Activated CD4-positive, alpha-beta T cell treated with anti-CD3 and anti-CD28 coated beads, Interleukin-2, Interleukin-4, amounts not matched to agents 100 ng/mL and 50 ng/mL, durations not matched to agents 16 hours and 8 hours (primary cell): Measurements from ENCODE around the gene SNPH.
"Not testable (repeated sequence)": the region's sequence is repeated elsewhere in the genome, so short reads cannot be mapped to it uniquely, and the experiment has no call there.

Experiments used
- DNase-seq: peaks from one replicate; pipeline ENCODE4 v3.0.0-alpha.2; 2020; ENCODE audit warnings: low spot score

Gene SNPH

GRCh38 chr20:1266167-1266973 is at the start of gene SNPH:
Gene SNPH (plus strand): TSS chr20:1266294. CDS start chr20:1296240, 29,946 bp downstream.
- DNase-seq = peak; percentile 73

GRCh38 chr20:1216527-1217427 is 49.3 kb upstream of the SNPH start:
- not testable (repeated sequence) for DNase-seq

DNA sequence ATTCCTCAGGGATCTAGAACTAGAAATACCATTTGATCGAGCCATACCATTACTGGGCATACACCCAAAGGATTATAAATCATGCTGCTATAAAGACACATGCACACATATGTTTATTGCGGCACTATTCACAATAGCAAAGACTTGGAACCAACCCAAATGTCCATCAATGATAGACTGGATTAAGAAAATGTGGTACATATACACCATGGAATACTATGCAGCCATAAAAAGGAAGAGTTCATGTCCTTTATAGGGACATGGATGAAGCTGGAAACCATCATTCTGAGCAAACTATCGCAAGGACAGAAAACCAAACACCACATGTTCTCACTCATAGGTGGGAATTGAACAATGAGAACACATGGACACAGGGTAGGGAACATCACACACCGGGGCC is 43.3 kb upstream of the SNPH start:
- not testable (repeated sequence) for DNase-seq

DNA sequence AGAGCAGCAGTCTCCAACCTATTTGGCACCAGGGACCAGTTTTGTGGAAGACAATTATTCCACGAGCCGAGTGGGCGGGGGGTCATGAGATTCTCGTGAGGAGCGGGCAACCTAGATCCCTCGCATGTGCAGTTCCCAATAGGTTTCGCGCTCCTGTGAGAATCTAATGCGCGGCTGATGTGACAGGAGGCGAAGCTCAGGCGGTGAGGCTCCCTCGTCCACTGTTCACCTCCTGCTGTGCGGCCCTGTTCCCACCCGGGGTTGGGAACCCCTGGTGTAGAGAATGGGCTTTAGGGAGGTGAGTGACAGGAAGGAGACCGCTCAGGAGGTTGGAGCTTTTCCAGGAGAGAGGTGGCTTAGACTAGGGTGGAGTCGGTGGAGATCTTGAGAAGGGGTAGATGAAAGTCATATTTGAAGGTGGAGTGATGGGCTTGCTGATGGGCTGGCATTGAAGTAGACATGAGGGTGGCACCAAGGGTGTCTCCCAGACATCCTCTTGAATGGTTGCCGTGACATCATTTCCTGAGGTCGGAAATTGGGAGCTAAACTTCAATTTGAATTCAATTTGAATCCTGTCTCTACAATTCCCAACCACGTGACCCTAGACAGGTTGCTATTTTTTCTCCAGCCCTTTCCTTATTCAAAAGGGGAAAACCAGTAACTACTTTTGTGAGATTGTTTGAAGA is 41.7 kb upstream of the SNPH start:
- DNase-seq = no peak

DNA sequence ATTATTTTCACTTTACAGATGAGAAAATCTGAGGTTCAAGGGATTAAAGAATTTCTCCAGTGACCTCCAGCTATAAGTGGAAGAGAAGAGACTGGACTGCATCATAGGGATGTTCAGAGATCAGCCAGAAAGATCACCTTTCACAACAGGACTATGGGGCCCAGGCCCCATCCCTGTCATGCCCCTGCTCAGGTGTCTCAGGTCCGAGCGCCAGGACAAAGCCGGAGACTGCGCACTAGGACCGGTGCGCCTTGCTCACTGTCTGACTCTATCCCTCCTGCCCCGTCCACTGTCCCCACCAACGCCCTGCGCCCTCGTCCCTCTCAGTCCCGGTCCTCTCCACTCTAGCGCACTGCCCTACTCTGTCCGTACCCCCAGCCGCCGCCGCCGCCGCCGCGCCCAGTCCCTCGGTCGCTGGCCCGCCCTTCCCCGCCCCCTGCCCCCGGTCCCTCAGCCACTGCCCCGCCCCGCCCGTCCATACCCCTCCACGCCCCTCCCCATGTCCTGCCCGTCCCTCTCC is 40.8 kb upstream of the SNPH start:
- DNase-seq = no peak

DNA sequence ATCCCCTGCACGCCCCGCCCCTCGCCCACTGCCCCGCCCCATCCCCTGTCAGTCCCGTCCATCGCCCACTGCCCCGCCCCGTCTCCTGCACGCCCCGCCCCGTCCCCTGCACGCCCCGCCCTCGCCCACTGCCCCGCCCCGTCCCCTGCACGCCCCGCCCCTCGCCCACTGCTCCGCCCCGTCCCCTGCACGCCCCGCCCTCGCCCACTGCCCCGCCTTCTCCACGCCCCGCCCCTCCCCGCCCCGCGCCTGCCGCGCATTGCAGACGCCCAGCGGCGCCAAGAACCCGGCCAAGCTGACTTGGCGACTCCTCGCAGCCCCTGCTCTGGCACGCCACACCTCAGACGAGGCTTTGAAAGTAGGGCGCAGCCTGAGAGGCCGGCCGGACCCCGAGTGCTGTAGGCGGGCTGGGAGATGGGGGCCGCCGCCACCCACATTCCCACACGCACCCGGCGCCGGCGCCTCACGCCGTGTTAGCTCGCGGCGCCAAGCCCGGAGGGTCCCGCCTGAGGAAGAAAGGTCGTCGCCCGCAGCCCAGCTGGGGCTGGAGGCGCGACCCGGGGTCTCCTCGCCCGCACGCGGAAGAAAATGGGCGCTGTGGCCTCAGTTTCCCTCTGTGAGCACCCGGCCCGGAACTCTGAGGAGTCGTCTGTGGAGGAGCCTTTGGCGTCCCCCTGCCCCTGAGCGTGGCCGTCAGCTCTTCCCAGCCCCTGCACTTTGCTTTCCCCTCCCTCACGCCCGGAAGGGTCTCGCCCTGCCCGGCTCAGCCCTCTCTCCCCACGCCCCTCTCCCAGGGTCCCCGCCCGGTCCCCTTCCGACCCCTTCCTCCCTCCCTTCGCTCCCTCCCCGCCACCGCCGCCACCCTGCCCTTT is 40.1 kb upstream of the SNPH start, which contains the start of gene RAD21L1:
Gene RAD21L1, plus strand, starts transcription at position 262 of the 872 bp plus-strand sequence. CDS start 2,410 bp downstream, outside the sequence.
- DNase-seq = peak; percentile 83

GRCh38 chr20:1229541-1229940 is 36.6 kb upstream of the SNPH start:
- no peak for DNase-seq

GRCh38 chr20:1232286-1233111 is 33.6 kb upstream of the SNPH start:
- DNase-seq = no peak

- DNase-seq = no peak
Measured at GRCh38 chr20:1240549-1240948, 25.5 kb upstream of the SNPH start.

GRCh38 chr20:1241456-1241855 is 24.6 kb upstream of the SNPH start:
- no peak for DNase-seq

DNA sequence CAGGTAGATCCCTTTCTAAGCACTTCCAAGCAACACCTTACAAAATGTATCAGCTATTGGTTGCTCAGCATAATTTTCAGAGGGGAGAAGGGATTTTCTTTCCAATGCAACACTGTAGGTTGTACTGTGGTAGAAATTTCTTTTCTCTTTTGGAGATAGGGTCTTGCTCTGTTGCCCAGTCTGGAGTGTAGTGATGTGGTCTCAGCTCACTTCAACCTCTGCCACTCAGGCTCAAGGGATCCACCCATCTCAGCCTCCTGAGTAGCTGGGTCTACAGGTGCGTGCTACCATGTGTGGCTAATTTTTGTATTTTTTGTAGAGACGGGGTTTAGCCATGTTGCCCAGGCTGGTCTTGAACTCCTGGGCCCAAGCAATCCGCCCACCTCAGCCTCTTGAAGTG is 24.0 kb upstream of the SNPH start:
- DNase-seq = no peak

GRCh38 chr20:1242530-1242929 is 23.6 kb upstream of the SNPH start:
- DNase-seq = no peak

GRCh38 chr20:1245578-1245977 is 20.5 kb upstream of the SNPH start:
- no peak for DNase-seq

DNA sequence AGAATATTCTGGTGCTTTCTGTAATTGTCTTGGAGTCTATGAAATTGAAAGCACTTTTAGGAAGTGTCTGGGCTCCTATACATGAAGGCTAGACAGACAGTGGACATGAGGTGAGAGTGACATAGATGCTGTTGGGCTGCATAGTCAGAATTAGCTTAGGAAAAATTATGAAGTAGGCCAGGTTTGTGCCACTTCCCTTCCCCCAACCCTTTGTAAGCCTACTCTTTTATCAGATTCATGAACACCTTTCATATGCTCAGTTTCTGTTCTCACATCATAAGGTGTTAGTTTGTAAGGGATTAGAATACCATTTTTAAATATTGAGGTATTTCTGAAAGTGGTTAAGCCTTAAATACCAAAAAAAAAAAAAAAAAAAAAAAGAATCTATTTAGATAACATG is 18.4 kb upstream of the SNPH start:
- no peak for DNase-seq

DNA sequence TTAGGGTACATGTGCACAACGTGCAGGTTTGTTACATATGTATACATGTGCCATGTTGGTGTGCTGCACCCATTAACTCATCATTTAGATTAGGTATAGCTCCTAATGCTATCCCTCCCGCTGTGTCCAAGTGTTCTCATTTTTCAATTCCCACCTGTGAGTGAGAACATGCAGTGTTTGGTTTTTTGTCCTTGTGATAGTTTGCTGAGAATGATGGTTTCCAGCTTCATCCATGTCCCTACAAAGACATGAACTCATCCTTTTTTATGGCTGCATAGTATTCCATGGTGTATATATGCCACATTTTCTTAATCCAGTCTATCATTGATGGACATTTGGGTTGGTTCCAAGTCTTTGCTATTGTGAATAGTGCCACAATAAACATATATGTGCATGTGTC is 15.8 kb upstream of the SNPH start:
- DNase-seq = not testable (repeated sequence)

DNA sequence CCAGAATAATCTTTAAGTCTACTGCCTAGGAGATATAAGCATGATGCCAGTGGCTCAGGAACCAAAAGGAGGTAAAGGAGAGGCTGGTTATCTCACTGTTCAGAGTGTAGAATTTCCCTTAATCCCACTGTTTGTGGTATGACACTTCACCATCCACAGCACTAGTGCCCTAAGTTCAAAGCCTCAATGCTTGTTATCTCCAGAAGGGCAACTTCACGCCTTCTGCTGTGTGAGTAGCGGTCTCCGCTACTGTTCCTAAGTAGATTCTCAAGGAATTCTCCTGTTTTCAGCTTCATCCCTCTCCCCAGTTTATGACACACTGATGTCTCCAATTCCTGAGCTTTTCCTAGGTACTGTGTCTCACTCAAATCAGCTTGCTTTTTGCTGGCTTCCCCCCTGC is 13.7 kb upstream of the SNPH start:
- DNase-seq = no peak

DNA sequence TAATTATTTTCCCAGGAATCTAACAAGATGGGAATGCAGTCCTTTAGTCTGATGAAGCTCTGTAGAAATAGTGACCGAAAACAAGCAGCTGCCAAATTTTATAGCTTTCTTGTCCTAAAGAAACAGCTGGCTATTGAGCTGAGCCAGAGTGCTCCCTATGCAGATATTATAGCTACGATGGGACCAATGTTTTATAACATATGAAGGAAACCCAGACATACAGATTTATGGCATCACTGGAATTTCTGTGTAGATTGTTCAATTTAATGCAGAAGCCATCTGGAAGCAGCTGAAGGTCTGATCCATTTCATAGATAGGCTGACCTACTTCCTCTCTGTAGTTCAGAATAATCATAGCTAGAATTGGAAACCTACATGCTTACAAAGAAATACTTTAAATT is 11.8 kb upstream of the SNPH start:
- DNase-seq = no peak

GRCh38 chr20:1255675-1256074 is 10.4 kb upstream of the SNPH start:
- DNase-seq = no peak

DNA sequence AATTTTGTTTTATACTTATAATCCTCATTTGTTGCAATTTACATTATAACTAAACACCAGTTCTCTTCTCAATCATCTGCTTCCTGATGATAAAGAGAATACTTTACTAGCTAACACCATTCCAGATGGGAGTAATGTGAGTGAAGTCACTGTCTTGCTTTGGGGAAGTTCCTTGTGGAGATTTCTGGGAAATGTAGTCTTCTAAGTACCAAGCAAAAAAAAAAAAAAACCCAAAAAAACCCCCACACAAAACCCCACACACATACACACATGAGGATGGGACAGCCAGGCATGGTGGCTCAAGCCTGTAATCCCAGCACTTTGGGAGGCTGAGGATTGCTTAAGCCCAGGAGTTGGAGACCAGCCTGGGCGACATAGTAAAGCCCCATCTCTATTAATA is 2.2 kb upstream of the SNPH start:
- no peak for DNase-seq

- DNase-seq = no peak
Measured at GRCh38 chr20:1264727-1265126, 1.4 kb upstream of the SNPH start.
